Type B pancreatic cell (in vitro differentiated cells): Measurements from ENCODE around the gene ITGB6. TPM values are rescaled to one million over a fixed set of nuclear protein-coding genes. Genes with fewer than 3 reads are reported as not detected.

ENCODE experiments used
- DNase-seq: peaks from one replicate; pipeline ENCODE4 v3.0.0; 2021; ENCODE audit warnings: mixed read lengths; ENCODE audit not compliant: unreplicated experiment; ENCODE audit errors: extremely low spot score
- H3K27ac Mint-ChIP-seq: 2 replicates; pipeline ENCODE4 v1.8.0; 2021; ENCODE audit warnings: mild to moderate bottlenecking, mixed read lengths
- H3K27me3 Mint-ChIP-seq: 2 replicates; pipeline ENCODE4 v1.8.0; 2021; ENCODE audit warnings: mixed read lengths
- H3K36me3 Mint-ChIP-seq: 2 replicates; pipeline ENCODE4 v1.8.0; 2021; ENCODE audit warnings: mixed read lengths
- H3K4me1 Mint-ChIP-seq: one replicate; pipeline ENCODE4 v1.8.0; 2021; ENCODE audit warnings: mixed read lengths; ENCODE audit not compliant: unreplicated experiment
- H3K4me3 Mint-ChIP-seq: 2 replicates; pipeline ENCODE4 v1.8.0; 2021; ENCODE audit warnings: mild to moderate bottlenecking, mixed read lengths
- H3K9me3 Mint-ChIP-seq: 2 replicates; pipeline ENCODE4 v1.8.0; 2021; ENCODE audit warnings: mixed read lengths
- CTCF ChIP-seq: fragments of 200-600 bp; sonication (generic); conservative IDR thresholded peaks from 2 replicates; pipeline ENCODE4 v1.5.0; 2021; ENCODE audit warnings: antibody characterized with exemption, mild to moderate bottlenecking
- total RNA-seq: library from RNA; stranded (reverse); gene quantifications from 2 replicates; pipeline ENCODE4 v1.2.1, GENCODE V29; 2021; ENCODE audit warnings: low replicate concordance

The ITGB6 gene
- total RNA-seq, 1 donor from 2014 or later, result 3.2 TPM

GRCh38 chr2:160091381-160091780 is 108.7 kb downstream of the ITGB6 start:
- H3K4me1 Mint-ChIP-seq, result no peaks in the 10 kb centered on the region
- no peak overlapping the region for H3K27ac Mint-ChIP-seq
- H3K36me3 Mint-ChIP-seq, result no peaks in the 10 kb centered on the region
- H3K4me3 Mint-ChIP-seq, result no peak overlapping the region
- DNase-seq, result no peak
- no peaks in the 10 kb centered on the region for H3K27me3 Mint-ChIP-seq
- TF ChIP-seq CTCF, result no peak
- peaks cover 13% of the 10 kb centered on the region for H3K9me3 Mint-ChIP-seq

GRCh38 chr2:160087854-160088745 is 112.0 kb downstream of the ITGB6 start:
- no peak overlapping the region for H3K4me3 Mint-ChIP-seq
- H3K27ac Mint-ChIP-seq, result no peak overlapping the region
- no peaks in the 10 kb centered on the region for H3K4me1 Mint-ChIP-seq
- H3K9me3 Mint-ChIP-seq, result peaks cover 8% of the 10 kb centered on the region
- no peak for DNase-seq
- TF ChIP-seq CTCF, result peak; percentile 54
- H3K36me3 Mint-ChIP-seq, result no peaks in the 10 kb centered on the region
- no peaks in the 10 kb centered on the region for H3K27me3 Mint-ChIP-seq

GRCh38 chr2:160085662-160086061 is 114.4 kb downstream of the ITGB6 start:
- TF ChIP-seq CTCF, result peak; percentile 50
- Mint-ChIP-seq H3K27ac (no peak overlapping the region), H3K27me3 (no peaks in the 10 kb centered on the region), H3K4me1 (no peaks in the 10 kb centered on the region), H3K4me3 (no peak overlapping the region), H3K36me3 (no peaks in the 10 kb centered on the region), H3K9me3 (peaks cover 8% of the 10 kb centered on the region)
- DNase-seq, result no peak

- H3K4me1 Mint-ChIP-seq, result no peaks in the 10 kb centered on the region
- no peak for TF ChIP-seq CTCF
- no peaks in the 10 kb centered on the region for H3K27me3 Mint-ChIP-seq
- H3K4me3 Mint-ChIP-seq, result no peak overlapping the region
- peaks cover 6% of the 10 kb centered on the region for H3K9me3 Mint-ChIP-seq
- no peak for DNase-seq
- no peak overlapping the region for H3K27ac Mint-ChIP-seq
- H3K36me3 Mint-ChIP-seq, result no peaks in the 10 kb centered on the region
Observed at GRCh38 chr2:160077912-160078810, 121.9 kb downstream of the ITGB6 start.

GRCh38 chr2:160076914-160077313 is 123.2 kb downstream of the ITGB6 start:
- Mint-ChIP-seq H3K9me3 (peaks cover 6% of the 10 kb centered on the region), H3K27ac (no peak overlapping the region), H3K27me3 (no peaks in the 10 kb centered on the region), H3K4me3 (no peak overlapping the region), H3K4me1 (no peaks in the 10 kb centered on the region), H3K36me3 (no peaks in the 10 kb centered on the region)
- TF ChIP-seq CTCF, result no peak
- DNase-seq, result no peak
